ENCODE results near the gene GLB1L.
"Not testable (repeated sequence)": the region's sequence is repeated elsewhere in the genome, so short reads cannot be mapped to it uniquely, and the experiment has no call there.

GLB1L gene

DNA sequence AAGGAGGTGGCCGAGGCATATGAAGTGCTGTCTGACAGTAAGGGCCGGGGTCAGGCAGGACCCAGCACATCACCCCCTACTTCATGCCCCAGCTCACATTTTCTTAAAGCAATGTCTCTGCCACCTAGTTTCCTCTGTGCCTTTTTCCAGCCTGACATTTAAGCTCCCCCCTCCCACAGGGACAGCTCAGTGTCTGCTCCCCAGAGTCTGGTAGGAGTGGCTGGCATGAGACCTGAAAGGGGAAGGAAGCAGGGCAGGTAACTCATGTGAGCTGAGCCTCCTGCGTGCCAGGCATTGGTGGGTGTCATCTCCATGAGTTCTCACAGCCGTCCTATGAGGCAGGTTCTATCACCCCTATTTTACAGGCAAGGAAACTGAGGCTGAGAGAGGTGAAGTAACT is 35.4 kb upstream of the GLB1L start:
- no peak for DNase-seq (ENCODE audit: low spot score)

DNA sequence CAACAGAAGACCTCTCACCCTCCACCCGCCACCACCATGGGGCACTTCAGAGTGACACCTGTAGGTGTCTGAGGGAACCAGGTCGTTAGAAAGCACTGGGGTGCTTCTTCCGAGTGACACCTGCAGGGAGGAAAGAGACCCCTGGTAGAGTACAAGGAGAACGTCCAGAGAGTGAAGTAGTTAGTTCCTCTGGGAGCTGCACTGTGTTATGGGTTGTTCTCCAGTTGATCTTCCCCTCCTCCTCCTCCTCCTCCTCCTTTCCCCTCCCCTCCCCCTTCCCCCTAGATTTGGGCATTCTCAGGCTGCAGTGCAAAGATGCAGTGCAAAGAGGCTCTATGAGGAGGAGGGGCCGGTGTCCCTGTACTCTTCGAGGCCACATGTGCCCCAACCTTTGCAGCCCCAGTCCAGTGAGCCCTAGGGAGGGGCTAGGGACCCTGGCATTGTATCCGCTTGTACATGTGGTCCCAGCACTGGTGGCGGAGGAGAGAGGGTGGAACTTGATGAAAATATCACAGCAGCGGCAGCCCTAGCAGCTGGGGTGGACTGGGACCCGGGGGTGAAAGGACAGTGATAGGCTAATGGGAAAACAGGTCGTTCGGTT is 34.8 kb upstream of the GLB1L start:
- no peak for DNase-seq (ENCODE audit: low spot score)

GRCh38 chr2:219279151-219279915 is 34.1 kb upstream of the GLB1L start, which contains the start of gene DNAJB2:
Gene DNAJB2 (plus strand): TSS chr2:219279366. CDS start chr2:219279834, 468 bp downstream.
- DNase-seq (ENCODE audit: low spot score), result peak; percentile 99

- no peak for DNase-seq (ENCODE audit: low spot score)
These were observed 33.5 kb upstream of the GLB1L start for GRCh38 chr2:219278655-219279150.

GRCh38 chr2:219277703-219278654 is 32.7 kb upstream of the GLB1L start:
- peak; percentile 81 for DNase-seq (ENCODE audit: low spot score)

DNA sequence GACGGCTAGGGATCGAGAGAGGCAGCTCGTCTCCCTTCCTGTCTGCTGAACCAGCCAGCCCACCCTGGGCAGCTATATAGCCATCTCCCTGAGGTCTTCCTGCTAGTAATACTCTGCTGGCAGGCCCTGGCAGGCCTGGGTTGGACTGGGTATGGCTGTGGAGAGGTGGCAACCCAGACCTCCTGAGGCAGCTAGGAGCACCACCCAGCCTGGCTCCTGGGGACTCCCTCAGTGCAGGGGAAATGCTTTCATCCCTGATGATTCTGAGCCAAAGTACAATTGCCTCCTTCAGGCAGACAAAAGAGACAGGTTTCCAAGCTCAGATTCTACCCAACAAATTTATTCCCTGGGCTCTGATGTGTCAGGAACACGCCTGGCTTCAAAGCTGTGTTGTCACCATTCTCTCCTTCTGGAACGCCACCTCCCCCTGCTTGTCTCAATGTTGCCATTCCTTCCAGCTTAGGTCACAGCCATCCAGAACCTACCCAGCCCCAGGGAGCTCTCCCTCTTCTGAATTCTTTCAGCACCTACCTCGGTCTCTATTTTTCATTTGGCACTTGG is 29.2 kb upstream of the GLB1L start:
- DNase-seq (ENCODE audit: low spot score), result peak; percentile 90

DNA sequence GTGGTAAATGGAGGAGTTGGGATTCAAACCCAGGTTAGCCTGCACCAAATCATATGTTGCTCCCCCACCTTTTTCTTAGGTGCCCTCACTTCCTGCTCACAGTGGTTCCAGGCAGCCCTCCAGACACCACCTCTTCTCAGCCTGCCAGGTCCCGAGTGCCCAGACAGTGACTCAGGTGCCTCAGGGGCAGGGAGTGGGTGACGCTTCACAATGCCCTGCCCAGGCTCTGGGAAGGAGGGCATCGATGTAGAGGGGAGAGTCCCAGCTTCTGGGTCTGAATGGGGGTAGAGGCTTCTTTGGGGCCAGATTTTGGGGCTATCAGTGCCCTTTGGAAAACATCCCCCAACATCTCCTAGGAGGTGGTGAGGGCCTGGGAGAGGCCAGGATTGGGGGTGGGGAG is 28.7 kb upstream of the GLB1L start:
- no peak for DNase-seq (ENCODE audit: low spot score)

DNA sequence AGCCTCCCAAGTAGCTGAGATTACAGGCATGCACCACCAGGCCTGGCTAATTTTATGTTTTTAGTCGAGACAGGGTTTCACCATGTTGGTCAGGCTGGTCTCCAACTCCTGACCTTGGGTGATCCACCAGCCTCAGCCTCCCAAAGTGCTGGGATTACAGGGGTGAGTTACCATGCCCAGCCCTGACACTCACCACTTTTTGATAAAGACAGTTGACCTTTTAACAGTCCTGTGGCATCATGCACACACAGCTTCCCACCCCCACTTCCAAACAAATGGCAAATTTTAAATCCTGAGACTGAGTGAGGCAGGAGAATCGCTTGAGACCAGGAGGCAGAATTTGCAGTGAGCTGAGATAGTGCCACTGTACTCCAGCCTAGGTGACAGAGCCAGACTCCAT is 27.8 kb upstream of the GLB1L start:
- no peak for DNase-seq (ENCODE audit: low spot score)

- DNase-seq (ENCODE audit: low spot score), result no peak
These were observed 27.1 kb upstream of the GLB1L start for GRCh38 chr2:219272356-219272755.

- DNase-seq (ENCODE audit: low spot score), result no peak
These were observed 25.8 kb upstream of the GLB1L start for GRCh38 chr2:219271021-219271420.

DNA sequence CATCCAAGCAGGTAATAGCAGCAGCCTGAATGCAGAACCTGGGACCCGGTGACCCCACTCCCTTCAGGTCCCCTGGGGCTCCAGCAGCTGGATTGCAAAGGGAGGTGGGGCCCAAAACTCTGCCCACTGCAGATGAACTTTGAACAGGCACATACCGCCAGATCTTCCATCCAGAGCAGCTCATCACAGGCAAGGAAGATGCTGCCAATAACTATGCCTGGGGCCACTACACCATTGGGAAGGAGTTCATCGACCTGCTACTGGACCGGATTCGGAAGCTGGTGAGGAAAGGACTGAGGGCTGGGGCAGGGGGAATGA is 24.8 kb upstream of the GLB1L start:
- no peak for DNase-seq (ENCODE audit: low spot score)

DNA sequence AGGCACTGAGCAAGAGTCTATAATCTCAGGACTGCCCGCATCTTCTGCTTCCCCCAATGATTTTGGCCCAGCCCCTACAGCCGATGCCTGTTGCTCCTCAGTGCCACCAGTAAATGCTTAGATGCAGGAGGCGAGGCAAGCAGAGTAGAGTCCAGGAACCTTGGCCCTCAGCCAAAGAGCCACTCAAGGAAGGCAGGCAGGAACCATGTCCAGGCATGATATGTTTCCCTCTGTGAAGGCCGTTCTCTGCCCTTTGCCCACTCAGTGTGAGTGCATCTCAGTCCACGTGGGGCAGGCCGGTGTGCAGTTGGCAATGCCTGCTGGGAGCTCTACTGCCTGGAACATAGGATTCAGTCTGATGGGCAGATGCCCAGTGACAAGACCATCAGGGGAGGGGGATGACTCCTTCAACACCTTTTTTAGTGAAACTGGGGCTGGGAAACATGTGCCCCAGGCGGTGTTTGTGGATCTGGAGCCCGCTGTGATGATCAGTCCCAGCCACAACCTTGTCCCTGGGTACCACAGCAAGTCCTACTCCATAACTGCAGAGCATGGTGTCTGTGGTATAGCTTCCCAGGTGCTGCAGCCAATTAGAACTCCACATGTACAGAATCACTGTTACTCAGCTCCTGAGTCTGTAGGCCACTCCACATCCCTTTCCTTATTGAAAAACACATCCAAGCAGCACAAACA is 24.3 kb upstream of the GLB1L start:
- no peak for DNase-seq (ENCODE audit: low spot score)

DNA sequence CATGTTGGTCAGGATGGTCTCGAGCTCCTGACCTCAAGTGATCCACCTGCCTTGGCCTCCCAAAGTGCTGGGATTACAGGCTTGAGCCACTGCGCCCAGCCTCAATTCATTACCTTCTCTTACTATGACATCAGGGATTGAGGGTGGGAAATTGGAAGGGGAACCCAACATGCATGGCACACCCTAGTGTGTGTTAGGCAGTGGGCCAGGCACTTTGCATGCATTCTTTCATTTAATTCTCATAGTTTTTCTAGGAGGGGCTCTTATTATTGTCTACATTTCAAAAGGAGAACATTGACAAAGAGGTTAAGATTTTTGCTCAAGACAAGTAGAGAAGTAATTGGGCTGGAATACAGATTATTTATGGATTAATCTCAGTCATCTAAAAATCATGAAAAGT is 23.1 kb upstream of the GLB1L start:
- DNase-seq (ENCODE audit: low spot score), result no peak

GRCh38 chr2:219266886-219267285 is 21.6 kb upstream of the GLB1L start:
- DNase-seq (ENCODE audit: low spot score), result no peak

DNA sequence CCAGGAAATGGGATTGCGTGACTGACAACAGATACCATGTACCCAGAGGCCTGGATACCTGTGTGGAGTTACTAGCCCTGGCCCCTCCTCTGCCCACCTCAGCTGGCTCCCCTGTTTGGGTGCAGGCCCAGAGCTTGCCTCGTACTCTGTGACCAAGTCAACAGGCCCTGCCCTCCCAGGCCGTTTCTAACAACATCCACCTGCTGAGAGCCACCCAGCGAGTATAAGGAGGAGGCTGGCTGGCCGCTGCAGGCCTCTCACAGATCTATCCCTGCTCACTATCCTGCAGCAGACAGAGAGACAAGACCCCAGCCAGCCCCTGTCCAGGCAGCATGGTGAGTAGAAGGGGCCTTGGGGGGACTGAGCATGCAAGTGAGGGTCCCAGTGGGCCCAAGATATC is 21.0 kb upstream of the GLB1L start:
- DNase-seq (ENCODE audit: low spot score), result no peak

- DNase-seq (ENCODE audit: low spot score), result no peak
These were observed 16.0 kb upstream of the GLB1L start for GRCh38 chr2:219261024-219261855.

GRCh38 chr2:219258942-219259341 is 13.7 kb upstream of the GLB1L start:
- not testable (repeated sequence) for DNase-seq (ENCODE audit: low spot score)

DNA sequence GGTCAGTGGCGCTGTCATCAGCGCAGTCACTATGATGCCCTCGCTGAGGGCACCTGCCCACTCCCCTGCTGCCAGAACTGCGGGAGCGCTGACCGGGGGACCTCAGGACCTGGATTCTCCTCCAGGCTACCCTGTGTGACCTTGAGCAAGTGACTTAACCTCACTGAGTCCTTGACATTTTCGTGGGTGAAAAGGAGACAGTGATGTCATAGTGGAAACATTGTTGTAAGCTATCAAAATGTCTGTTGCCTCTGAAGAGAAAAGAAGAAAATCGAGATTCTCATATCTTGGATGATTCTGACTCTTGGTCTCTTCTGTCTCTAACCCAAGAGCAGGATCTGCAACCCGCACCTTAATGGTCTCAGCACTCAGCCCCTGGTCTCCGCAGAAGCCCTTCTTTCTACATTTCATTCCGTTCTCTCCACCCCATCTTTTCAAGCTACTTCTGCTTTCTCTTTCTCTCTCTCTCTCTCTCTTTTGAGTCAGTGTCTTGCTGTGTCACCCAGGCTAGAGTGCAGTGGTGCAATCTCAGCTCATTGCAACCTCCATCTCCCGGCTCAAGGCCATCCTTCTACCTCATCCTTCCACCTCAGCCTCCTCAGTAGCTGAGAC is 9.5 kb upstream of the GLB1L start:
- no peak for DNase-seq (ENCODE audit: low spot score)

DNA sequence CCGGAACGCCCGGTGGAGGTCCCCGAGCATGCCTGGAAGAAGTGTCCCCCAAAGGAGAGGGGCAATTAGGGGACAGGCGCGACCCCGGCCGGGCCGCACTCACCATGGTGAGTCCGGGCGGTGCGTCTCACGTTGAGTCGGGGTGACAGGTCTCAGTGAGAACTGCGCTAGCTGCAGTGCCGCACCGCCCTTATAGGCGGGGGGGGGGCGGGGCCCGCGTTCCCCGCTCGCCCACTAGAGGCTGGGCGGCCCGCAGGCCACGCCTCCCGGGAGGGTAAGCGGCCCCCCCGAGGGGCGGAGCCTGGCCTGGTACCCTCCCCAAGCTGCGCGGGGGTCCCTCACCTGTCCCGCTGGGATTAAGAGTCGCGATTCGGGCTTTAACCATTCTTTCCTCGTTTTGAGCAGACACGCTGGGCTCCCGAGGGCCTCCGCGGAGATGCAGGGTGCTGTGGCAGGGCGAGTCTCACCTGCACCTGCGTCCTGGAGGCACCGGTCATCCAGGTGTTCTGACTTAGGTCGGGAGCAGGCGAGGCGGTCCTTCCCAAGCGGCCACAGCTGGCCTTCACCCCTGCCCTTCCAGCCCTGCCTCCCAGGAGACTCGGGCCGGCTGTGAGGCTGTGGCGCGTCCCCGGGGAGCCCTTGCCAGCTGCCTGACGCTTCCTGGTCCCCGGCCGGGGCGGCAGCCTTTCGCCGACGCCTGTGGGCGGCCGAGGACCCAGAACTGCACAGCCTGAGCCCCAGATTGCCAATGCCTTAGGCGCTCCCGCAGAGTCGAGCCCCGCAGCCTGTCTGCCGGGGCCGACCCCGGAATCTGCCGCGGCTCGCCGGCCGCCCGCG is 8.7 kb upstream of the GLB1L start, which contains the start of gene TUBA4A:
Gene TUBA4A, minus strand, starts transcription at position 166 of the 837 bp plus-strand sequence. Its CDS starts 60 bp downstream, at position 106.
- peak; percentile 91 for DNase-seq (ENCODE audit: low spot score)
